GM21390 (cell line): ENCODE measurements around the gene RELN.

Source experiments
- ATAC-seq: cut with Tn5 transposase; IDR thresholded peaks from one replicate; pipeline ENCODE4 v1.9.1; 2021; ENCODE audit not compliant: unreplicated experiment

RELN gene

DNA sequence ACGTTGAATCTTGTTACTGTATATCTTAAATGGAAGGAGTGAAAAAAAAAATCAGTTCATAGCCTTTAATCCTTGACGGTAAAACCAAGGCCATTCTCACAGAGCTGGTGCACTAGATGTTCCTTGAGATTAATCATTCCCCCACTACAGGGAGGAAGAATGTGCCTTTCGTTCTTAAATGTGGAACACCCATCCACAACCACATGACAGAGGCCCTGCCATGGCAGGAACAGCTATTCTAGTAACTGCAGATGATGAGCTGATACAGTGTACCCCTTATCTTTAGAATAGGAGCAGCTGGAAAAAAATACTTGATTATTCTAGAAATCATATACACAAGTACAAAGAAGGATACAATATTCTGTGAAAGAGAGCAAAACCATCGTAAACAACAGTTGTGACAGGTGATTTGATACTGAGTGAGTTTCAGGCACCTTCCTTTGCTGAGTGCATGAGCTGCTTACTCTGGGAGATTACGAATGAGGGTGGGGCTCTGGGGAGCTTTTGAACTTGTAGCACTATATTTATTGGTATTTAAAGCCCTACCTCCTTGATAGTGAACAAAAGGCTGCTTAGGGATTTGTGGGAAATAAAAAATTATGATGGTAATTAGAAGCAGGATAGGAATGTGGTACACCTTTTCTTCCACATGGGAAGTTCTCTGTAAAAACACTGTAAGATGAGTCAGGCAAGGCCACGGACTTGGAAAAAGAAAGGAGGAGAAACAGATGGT is 299.1 kb downstream of the RELN start:
- no peak for ATAC-seq

DNA sequence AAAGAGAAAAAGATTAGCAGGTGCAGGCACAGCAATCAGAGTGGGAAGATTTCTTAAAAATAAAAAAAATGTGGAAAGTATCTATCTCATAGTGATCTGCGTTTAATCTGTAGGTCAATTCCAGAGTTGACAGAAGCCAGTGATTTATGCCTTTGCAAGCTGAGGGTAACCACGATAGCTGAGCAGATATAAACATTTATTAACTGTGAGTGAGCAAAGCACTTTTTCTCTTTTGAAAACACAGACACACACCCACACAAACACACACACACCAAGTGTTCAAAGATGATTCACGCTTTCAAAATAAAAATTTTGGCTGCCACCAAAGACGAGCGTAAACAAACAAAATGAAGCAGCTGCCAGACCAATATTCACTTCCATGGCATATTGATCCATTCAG is 300.2 kb downstream of the RELN start:
- ATAC-seq, result no peak

DNA sequence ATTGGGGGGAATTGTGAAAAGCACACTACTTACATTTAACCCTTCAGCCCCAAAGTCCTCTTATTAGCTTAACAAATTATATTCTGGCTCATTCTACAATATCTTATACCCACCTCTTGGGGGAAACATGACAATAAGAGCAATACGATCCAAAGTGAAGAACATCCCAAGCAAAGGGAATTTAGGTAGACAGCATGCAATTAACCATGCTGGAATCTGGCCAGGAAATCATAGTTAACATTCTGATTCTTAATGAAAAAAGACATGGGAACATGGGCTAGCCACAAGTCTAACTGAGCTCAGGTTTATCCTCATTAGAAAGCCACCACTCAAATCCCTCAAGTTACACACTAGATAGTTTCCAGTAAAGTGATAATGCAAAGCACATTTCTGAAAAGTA is 301.5 kb downstream of the RELN start:
- no peak for ATAC-seq

DNA sequence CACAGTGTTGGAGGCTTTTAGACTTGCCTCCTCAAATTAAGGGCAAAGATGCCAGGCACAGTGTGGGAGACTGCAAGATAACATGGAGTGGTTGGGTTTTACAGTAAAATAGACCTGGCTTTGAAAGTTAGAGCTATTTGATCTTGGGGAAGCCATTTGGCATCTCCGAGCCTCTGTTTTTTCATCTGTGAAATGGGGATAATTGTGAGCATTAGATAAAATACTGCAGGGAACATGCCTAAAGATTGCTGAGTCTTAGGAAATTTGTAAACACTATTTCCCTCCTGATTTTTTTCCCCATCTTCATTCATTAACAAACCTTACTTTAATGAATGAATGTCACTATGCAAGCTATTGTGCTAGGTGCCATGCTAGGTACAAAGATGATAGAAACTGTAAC is 302.2 kb downstream of the RELN start:
- ATAC-seq, result no peak

DNA sequence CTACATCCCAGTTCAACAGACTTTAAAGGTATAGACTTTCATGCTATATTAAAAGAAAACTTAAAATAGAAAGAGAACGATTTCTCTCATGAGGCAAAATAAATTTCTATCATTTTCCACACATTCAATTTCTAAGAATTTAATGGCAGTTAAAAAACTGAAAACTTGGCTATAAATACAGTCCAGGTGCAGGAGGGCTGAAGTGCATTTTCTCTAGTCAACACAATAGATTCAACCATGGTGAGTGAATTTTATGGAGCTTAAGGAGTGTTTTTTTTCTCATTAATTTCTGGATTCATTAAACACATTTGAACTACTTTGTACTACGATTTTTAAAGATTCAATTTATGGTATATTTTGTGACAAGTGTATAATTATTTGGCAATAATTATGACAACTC is 302.7 kb downstream of the RELN start:
- no peak for ATAC-seq

DNA sequence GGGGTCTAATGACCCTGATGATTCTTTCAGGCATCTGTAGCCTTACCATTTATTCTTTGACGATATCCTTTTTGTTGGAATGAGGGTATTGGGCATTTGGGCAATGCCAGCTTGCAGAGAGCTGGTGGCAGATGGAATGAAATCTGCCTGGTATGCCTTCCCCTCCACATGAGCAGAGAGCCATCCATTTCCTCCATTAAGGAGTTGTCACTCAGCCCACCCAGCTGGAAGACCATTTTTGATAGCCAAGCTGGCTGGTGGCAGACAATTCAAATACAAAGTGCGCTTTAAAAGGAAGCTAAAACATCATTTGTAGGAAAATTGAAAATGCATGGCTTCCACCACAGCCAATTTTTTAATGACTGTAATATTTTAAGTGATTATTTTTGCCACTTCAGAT is 303.4 kb downstream of the RELN start:
- ATAC-seq, result no peak

DNA sequence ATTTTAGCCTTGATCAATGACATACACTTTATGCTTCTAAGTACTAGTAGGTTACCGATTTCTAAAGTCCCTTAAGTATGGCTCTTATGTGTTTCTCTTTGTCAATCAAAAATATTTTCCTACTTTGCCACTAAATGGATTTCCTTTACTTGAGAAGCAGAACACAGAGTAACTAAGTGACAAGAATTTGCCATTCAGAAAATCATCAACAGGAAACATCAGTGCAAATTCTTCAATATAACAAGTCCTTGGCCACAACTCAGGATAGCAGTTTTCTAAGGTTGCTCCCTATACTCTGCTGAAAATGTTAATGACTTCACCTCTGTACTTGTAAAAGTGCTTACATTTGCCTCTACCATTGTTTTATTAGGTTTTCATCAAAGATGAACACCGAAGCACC is 303.8 kb downstream of the RELN start:
- no peak for ATAC-seq

DNA sequence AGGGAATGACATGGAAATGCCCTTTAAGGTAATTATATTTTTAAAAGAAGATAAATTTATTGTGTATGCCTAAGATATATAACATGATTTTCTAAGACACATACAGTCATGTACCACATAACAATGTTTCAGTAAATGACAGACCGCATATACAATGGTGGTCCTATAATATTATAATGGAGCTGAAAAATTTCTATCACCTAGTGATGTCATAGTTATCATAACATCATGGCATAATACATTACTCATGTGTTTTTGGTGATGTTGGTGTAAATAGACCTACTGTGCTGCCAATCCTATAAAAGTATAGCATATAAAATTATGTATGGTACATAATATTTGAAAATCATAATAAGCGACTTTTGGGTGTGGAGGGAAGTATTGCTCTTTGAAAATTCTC is 306.1 kb downstream of the RELN start:
- ATAC-seq, result no peak

DNA sequence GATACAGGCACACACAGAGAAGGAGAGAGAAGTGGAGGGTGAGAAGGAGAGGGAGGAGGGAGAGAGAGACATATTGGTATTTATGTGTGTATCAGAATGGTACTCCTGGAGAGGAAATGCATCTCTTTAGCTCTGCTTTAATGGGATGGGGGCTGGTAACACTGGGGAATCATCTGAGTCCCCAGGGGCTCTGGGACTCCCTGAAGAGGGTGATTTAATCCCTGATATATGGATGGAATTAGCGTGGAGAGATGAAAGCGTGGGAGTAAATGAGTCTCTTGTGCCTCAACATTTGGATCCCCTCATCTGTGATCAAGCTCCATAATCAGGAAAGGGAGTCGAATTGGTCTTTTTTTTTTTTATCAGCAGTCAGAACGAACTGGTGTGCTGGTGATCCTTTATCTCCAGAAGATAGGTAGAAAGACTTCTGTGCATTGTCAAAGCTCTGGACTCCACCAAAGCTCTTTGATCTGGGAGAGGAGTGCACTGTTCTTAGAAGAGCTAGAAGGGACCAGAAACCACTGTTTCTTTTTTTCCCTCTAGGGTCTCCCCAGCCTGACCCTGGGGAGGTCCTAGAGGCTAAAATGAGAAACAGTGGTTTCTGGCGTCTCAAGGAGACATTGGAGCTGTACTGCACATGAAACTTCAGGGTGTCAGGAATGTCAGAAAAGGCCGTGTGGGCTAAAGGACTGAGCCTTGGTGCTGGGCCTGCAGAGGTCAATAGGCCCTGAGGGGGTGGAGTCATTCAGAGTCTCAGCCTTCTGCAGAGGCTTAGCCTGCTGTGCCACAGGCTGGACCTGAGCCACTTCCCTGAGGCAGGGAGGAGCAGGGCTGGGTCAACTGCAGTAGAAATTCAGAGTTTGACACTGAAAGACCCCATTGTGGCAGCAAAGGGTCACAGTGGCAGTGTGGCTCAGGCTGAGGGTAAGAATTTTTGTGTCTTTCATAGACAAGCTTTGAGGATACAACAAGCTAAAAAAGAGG is 309.0 kb downstream of the RELN start:
- ATAC-seq, result no peak

DNA sequence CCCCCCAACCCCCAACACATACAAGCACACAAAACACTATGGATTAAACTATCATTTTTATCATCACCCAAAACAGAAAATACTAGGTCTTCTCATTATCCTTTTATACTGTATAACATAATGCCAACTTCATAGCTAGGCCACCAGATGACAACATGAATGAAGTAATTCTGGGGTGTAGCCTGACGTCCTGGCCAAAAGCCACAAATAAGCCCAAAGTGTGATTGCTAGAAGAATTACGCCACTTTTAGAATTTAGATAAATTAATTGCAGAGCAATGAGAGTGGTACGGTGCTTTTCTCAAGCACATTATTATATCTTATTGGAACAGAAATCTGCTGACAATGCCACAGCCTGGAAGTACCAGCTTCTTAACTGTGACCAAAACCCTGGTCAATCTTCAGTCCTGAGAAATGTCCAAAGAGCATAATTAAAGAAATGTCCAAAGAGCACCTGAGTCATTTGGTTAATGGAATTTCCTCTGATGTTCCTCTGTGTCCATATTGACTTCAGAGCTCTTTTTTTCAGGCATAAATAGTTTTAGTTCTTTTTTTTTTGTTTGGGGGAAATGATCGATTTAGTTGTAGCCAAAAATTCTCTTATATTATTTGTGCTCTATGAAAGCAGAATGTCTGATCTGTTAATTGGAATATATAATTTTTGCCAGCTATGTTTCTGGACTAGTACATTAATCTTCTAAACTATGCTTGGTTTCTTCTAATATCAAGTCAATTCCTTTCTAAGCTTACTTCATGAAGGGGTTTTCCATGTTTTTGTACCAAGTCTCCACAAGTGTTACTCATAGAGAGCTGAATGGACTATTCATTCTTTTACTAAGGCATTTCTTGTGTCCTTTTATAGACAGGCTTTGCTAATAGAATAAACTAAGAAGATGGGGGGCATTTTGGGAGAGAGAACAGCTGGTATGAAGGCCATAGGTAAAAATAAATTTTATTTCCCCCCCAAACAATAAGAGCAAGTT is 310.0 kb downstream of the RELN start:
- ATAC-seq, result no peak

DNA sequence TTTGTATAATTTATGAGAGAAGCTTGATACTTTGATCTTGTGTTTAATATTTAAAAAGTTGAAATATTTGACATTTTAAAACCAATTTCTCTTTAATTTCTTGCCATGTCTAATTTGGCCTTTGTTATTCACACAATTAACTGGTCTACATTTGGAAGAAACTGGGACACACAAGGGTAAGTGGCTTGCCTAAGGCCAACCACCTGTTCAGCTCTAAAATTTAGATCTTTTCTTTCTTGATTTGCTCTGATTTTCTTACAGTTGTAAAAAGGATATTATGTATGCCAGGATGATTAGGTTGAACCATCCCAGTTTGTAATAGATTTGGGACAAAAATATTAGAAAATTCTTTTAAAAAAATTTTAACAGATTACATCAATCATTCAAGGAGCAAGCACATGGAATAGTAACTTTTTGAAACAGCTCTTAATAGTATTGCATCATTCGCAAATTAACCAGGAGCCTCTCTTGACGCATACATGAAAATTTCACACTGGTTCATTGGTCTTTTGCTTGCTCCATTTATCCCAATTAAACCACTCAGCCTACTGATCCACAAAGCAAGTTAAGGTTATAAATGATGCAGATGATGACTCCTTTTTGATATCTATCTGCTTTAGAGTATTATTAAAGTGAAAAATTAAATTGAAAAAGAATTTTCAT is 321.0 kb downstream of the RELN start:
- no peak for ATAC-seq

DNA sequence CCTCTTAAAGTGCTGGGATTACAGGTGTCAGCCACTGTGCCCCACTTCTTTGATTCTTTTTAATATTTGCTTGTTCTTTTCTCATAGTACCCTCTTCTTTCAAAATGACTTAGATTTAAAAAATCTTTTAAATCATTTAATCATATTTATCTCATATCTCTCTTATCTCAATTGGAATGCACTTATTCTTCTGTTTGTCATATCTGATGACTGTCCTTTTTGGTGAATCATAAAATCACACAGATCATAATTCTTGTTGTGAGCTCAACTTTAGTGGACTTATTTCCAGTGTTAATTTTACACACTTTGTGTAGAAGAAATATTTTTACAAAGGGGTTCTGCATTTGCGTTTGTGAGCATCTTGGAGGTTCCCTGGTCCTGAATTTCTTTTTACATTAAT is 323.1 kb downstream of the RELN start:
- ATAC-seq, result no peak

DNA sequence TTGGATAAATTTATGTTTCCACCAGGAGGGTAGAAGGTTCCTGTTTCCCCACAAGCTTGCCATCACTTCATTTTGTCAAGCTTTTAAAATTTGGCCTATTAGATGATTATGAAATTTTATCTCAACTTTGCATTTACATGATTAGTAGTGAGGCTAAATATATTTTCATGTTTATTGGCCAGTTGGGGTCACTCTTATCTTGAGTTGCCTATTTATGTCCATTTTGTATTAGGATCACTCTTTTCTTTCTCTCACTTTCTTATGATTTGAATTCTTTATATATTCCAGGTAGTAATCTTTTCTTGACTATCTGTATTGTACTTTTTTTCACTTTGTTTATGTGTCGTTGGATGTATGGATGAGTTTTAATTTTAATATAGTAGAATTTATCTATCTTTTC is 324.9 kb downstream of the RELN start:
- no peak for ATAC-seq

DNA sequence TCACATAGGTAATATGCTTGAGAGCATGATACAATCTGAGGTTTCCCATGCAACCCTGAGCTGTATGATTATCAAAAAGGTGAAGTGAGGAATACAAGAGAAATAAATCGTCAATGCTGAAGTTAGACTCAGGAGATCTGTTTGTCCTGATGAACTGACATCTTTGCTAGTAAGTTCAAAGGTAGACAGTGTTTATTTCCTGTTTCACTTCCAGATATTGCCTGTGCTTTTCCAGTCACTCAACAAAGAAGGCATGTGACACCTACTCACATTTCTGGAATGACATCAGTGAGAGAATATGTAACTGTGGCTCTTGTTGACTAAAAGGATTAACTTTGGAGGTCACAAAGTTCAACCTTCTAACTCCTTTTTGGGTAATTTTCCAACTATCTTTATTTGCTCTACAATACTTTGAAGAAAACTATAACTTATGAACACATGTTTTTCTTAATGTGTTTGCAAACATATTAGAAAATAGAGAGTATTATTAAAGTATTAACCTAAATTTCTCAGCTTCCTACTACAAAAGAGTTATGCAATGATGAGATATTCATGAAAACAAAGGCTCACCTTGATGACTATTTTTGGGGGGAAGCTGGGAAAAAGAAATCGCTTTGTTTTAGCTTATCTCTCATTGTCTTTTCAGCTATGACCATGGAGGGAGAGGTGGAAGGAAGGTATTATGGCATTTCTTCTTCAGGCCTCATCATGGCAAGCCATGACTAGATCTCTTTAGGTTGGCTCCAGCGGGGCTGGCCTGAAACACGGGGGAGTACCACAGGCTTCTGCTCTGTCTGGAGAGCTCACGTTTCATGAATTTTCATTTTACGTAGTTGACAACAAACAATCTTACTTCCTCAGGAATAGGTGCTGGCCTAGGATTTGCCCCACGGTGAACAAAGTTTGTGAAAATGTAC is 328.7 kb downstream of the RELN start:
- ATAC-seq, result no peak

DNA sequence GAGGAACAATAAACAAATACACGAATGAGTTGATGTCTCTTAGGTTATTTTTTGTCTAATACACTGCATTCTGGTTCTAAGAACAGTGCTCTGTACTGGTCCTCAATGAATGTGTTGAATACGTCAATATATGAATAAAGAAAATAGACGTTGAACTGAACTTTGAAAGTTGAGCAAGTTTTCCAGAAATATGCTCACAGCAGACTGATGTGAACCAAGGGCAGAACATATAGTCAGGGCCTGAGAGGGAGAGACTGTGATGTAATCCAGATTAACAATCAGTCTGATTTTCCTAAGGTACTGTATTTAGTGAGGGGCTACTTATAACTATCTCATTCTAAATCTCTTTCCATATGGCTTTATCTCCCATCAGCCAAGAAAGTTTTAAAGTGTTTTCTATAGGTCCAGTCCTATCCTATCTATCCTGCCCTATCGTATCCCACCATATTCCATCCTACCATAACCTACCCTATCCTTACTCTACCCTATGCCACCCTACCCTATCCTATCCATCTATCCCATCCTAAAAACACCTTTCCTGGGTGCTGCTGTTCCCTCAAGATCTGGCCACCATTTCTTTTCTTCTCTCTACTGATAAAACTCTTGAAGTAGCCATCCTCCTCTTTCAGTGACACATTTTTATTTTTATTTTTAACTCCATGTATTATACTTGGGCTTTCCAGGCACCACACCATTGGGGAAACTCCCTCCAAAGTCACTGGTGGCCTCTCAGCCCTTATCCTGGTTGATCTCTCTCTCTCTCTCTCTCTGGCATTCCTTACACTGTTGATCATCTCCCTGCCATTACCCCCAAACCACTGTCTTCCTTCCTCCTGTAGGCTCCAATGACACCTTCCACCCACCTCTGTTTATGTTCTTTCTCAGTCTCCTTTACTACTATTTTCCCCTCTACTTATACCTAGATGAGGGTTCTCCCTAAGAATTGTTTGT is 331.1 kb downstream of the RELN start:
- ATAC-seq, result no peak

DNA sequence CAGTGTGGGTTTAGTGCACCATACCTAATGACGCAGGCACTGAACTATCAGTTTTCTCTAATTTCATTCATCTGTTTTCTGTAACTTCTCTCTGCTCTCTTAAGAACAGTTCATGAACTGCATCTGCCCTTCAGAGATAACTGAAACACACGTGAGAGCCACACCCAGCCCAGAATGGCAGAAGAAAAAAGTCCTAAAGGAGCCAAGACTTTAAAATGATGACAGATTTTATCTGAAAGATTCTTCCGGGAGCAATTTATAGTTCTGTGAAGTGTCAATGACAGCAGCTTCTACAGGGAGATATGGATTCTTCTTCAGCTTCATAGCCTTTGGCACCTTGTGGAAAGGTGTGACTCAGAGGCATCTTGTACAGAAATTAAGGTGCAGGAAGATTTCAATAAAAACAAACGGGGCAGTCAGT is 332.0 kb downstream of the RELN start:
- ATAC-seq, result no peak

DNA sequence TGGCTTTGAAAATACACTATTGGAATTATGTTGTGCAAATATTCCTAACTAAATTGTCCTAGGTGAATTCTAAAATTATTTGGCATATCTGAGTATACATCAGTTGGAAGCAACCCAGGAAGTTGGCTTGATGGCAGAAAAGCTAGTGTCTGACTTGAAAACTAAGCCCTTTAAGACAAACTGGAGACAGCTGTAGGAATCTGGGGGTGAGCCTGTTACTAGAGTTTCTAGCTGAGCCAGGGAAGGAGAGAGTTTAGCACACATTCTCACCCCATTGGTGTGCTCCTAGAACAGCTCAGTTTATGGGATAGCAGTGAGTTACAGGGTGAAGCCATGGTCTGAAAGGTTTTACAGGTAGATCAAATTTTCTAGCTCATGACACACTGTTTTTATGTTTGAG is 333.2 kb downstream of the RELN start:
- no peak for ATAC-seq

DNA sequence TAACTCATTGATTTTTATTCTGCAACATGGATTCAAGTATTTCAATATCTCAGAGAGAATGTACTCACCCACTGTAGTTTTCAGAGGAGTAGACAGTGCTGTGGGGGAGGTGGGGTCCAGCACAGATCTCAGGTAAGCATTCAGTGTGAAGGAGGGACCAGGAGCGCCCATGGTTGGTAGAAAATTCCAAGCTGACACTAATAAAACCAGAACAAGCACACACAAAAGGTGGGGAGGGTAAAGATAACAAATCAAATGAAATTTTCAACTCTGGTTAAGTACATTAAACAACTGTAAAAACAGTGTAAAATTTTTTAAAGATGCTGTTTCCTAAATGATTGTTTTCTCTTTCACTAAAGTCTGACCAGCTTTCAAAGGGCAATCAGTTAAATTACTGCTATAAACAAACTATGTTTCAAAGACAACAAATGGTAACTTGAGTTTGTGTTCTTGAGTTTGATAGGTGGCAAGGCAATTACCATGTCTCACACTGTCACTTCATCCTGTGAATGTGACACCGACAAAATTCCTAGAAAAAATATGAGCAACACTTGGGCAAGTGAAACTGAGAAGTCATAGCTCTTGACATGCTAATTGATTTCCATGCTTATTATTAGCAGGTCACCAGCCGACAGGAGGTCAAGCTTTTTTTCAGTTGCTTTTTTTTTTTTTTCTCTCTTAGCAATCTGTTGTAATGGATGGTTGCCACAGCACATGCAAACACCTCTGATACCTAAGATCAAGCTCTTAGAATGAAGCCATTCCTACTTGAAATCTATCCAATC is 337.7 kb downstream of the RELN start:
- ATAC-seq, result no peak
